ENCODE measurements around the gene ARFGAP2.

- TF ChIP-seq, protein P1, sequence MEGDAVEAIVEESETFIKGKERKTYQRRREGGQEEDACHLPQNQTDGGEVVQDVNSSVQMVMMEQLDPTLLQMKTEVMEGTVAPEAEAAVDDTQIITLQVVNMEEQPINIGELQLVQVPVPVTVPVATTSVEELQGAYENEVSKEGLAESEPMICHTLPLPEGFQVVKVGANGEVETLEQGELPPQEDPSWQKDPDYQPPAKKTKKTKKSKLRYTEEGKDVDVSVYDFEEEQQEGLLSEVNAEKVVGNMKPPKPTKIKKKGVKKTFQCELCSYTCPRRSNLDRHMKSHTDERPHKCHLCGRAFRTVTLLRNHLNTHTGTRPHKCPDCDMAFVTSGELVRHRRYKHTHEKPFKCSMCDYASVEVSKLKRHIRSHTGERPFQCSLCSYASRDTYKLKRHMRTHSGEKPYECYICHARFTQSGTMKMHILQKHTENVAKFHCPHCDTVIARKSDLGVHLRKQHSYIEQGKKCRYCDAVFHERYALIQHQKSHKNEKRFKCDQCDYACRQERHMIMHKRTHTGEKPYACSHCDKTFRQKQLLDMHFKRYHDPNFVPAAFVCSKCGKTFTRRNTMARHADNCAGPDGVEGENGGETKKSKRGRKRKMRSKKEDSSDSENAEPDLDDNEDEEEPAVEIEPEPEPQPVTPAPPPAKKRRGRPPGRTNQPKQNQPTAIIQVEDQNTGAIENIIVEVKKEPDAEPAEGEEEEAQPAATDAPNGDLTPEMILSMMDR (IDR thresholded peaks at IDR 0.05): no peak
- no peak for TF ChIP-seq POLR2A (IDR thresholded peaks at IDR 0.05)
Measured at GRCh38 chr11:47192111-47192510, 15.4 kb upstream of the ARFGAP2 start.

All from esophagus squamous epithelium (tissue), 4 donors.